Gastroesophageal sphincter (tissue), 4 donors: ENCODE measurements around the gene UCP2. TPM values are rescaled to one million over a fixed set of nuclear protein-coding genes. Genes with fewer than 3 reads are reported as not detected.

Source experiments
- ATAC-seq: fragments of 150-250 bp; one replicate; pipeline ENCODE4 v1.9.1; 2016; ENCODE audit warnings: mild to moderate bottlenecking, moderate library complexity
- H3K27ac ChIP-seq, 4 donors: fragments of 200-600 bp; sonication (generic) in 3 of 4; 1 replicate in 3 of 4; 2 replicates in 1 of 4; pipeline ENCODE4 v1.5.1; 2016 to 2019
- H3K27me3 ChIP-seq: fragments of 200-600 bp; sonication (generic); one replicate; pipeline ENCODE4 v1.5.1; 2019
- H3K36me3 ChIP-seq, 2 donors: fragments of 200-600 bp; sonication (generic); one replicate each; pipeline ENCODE4 v1.5.1; 2019; ENCODE audit warnings: control low read depth in 1 of 2
- H3K4me1 ChIP-seq, 3 donors: fragments of 200-600 bp; sonication (generic); 1 replicate in 2 of 3; 2 replicates in 1 of 3; pipeline ENCODE4 v1.5.1; 2016 to 2019; ENCODE audit warnings: control low read depth in 2 of 3
- H3K4me3 ChIP-seq, 2 donors: fragments of 200-600 bp; sonication (generic); one replicate each; pipeline ENCODE4 v1.5.1; 2019; ENCODE audit warnings: mild to moderate bottlenecking in 1 of 2, moderate library complexity in 1 of 2
- H3K9me3 ChIP-seq, 3 donors: fragments of 200-600 bp; sonication (generic); one replicate each; pipeline ENCODE4 v1.5.1; 2017 to 2019; ENCODE audit warnings: control low read depth in 2 of 3
- CTCF ChIP-seq, 4 experiments: fragments of 200-600 bp in 2 of 4; fragments of 450-650 bp in 2 of 4; sonication (generic) in 1 of 4; IDR thresholded peaks; one replicate each; pipeline ENCODE4 v1.5.1; 2017 to 2019; ENCODE audit warnings: antibody characterized with exemption in 4 of 4, mild to moderate bottlenecking in 2 of 4, moderate library complexity in 2 of 4
- EP300 ChIP-seq: sonication (generic); formaldehyde crosslinking; IDR thresholded peaks from one replicate; pipeline ENCODE4 v1.6.1; 2017; ENCODE audit warnings: antibody characterized with exemption, mild to moderate bottlenecking
- POLR2A ChIP-seq, 2 donors: fragments of 450-650 bp; IDR thresholded peaks; one replicate each; pipeline ENCODE4 v1.6.1; 2017; ENCODE audit warnings: antibody characterized with exemption in 2 of 2, mild to moderate bottlenecking in 2 of 2, moderate library complexity in 1 of 2
- POLR2AphosphoS5 ChIP-seq: sonication (generic); formaldehyde crosslinking; IDR thresholded peaks from one replicate; pipeline ENCODE4 v1.6.1; 2017; ENCODE audit warnings: antibody characterized with exemption
- WGBS, 2 donors: methylation state at CpG; one replicate each; pipeline ENCODE4 v1.1.5; 2018; ENCODE audit warnings: low coverage in 1 of 2; 5-methylcytosine and 5-hydroxymethylcytosine counted together
- total RNA-seq, 4 donors: library from RNA; depleted of rRNA; stranded (reverse); fragments of >200 nt; gene quantifications; one replicate each; pipeline ENCODE4 v1.1.0, GENCODE V29; 2016

UCP2 gene
- total RNA-seq, 4 donors from 2014 or later = 5.8 to 37.2 (median 33.2) TPM

- H3K9me3 ChIP-seq = no peaks in the 10 kb centered on the region
- H3K27ac ChIP-seq = no peak overlapping the region
- ATAC-seq = no peak
- TF ChIP-seq CTCF (IDR thresholded peaks at IDR 0.05) (no peak), POLR2A (IDR thresholded peaks at IDR 0.05) (no peak), POLR2AphosphoS5 (no peak), EP300 (no peak)
- H3K4me3 ChIP-seq = no peak overlapping the region
- no peaks in the 10 kb centered on the region for H3K36me3 ChIP-seq
- no peaks in the 10 kb centered on the region for H3K4me1 ChIP-seq
- H3K27me3 ChIP-seq = no peaks in the 10 kb centered on the region
- 39 to 59% methylated on average over 4 of the region's 4 CpGs for WGBS, 2 donors
These were observed 37.2 kb downstream of the UCP2 start for GRCh38 chr11:73945396-73945795.

- 79 to 82% methylated on average over 2 to 4 of the region's 10 CpGs for WGBS, 2 donors
These were observed 37.7 kb downstream of the UCP2 start for GRCh38 chr11:73944901-73945300.

GRCh38 chr11:73944085-73944484, 38.6 kb downstream of the UCP2 start:
- TF ChIP-seq CTCF (IDR thresholded peaks at IDR 0.05) (no peak), POLR2AphosphoS5 (no peak), POLR2A (IDR thresholded peaks at IDR 0.05) (no peak), EP300 (no peak)
- Histone ChIP-seq H3K27me3 (no peaks in the 10 kb centered on the region), H3K36me3 (no peaks in the 10 kb centered on the region), H3K4me3 (no peak overlapping the region), H3K9me3 (no peaks in the 10 kb centered on the region), H3K27ac (no peak overlapping the region), H3K4me1 (no peaks in the 10 kb centered on the region)
- WGBS, 2 donors = 58 to 73% methylated on average over 6 of the region's 6 CpGs
- no peak for ATAC-seq

More at GRCh38 chr11:73944901-73945300, 37.7 kb downstream of the UCP2 start:
- H3K4me1 ChIP-seq = no peaks in the 10 kb centered on the region
- no peak for TF ChIP-seq CTCF (IDR thresholded peaks at IDR 0.05)
- TF ChIP-seq POLR2A (IDR thresholded peaks at IDR 0.05) = no peak
- no peak for TF ChIP-seq POLR2AphosphoS5
- H3K27ac ChIP-seq = no peak overlapping the region
- no peaks in the 10 kb centered on the region for H3K27me3 ChIP-seq
- no peak for ATAC-seq
- no peaks in the 10 kb centered on the region for H3K9me3 ChIP-seq
- H3K4me3 ChIP-seq = no peak overlapping the region
- H3K36me3 ChIP-seq = no peaks in the 10 kb centered on the region

GRCh38 chr11:73942010-73942409, 40.6 kb downstream of the UCP2 start:
- 90 to 100% methylated on average over 1 of the region's 1 CpG for WGBS, 2 donors
- no peaks in the 10 kb centered on the region for H3K4me1 ChIP-seq
- no peak for TF ChIP-seq CTCF (IDR thresholded peaks at IDR 0.05)
- TF ChIP-seq POLR2A (IDR thresholded peaks at IDR 0.05) = no peak
- no peak for TF ChIP-seq POLR2AphosphoS5
- no peak for TF ChIP-seq EP300
- no peaks in the 10 kb centered on the region for H3K27me3 ChIP-seq
- H3K27ac ChIP-seq = no peak overlapping the region
- H3K4me3 ChIP-seq = no peak overlapping the region
- no peak for ATAC-seq
- no peaks in the 10 kb centered on the region for H3K9me3 ChIP-seq
- H3K36me3 ChIP-seq = no peaks in the 10 kb centered on the region

- 77 to 89% methylated on average over 3 to 9 of the region's 9 CpGs for WGBS, 2 donors
- Histone ChIP-seq H3K36me3 (no peaks in the 10 kb centered on the region), H3K4me3 (no peak overlapping the region), H3K9me3 (no peaks in the 10 kb centered on the region), H3K27ac (no peak overlapping the region), H3K27me3 (no peaks in the 10 kb centered on the region), H3K4me1 (no peaks in the 10 kb centered on the region)
- no peak for TF ChIP-seq POLR2AphosphoS5
- no peak for TF ChIP-seq POLR2A (IDR thresholded peaks at IDR 0.05)
- no peak for TF ChIP-seq CTCF (IDR thresholded peaks at IDR 0.05)
- TF ChIP-seq EP300 = no peak
- no peak for ATAC-seq
These were observed 41.7 kb downstream of the UCP2 start for GRCh38 chr11:73940801-73941570.
